KOPT-K1 (cell line): ENCODE measurements around the gene RAB11FIP4.

Experiments used
- H3K27ac ChIP-seq: fragments of 200-600 bp; sonication (generic); 2 replicates; pipeline ENCODE4 v1.5.1; 2016; ENCODE audit warnings: antibody characterized with exemption, mild to moderate bottlenecking, low read depth, low read length; ENCODE audit not compliant: poor library complexity, severe bottlenecking
- H3K36me3 ChIP-seq: fragments of 200-600 bp; sonication (generic); 2 replicates; pipeline ENCODE4 v1.5.1; 2017; ENCODE audit warnings: antibody characterized with exemption, mild to moderate bottlenecking, low read length, moderate library complexity; ENCODE audit not compliant: insufficient read depth
- H3K9me3 ChIP-seq: fragments of 200-600 bp; sonication (generic); 2 replicates; pipeline ENCODE4 v1.5.1; 2017; ENCODE audit warnings: antibody characterized with exemption, low read length, mild to moderate bottlenecking; ENCODE audit not compliant: insufficient read depth, poor library complexity, severe bottlenecking

The RAB11FIP4 gene

GRCh38 chr17:31472137-31472536 is 80.7 kb downstream of the RAB11FIP4 start:
- Histone ChIP-seq H3K36me3 (no peaks in the 10 kb centered on the region), H3K9me3 (no peaks in the 10 kb centered on the region), H3K27ac (no peak overlapping the region)

- Histone ChIP-seq H3K9me3 (no peaks in the 10 kb centered on the region), H3K27ac (no peak overlapping the region), H3K36me3 (no peaks in the 10 kb centered on the region)
These were observed 84.1 kb downstream of the RAB11FIP4 start for GRCh38 chr17:31475378-31476162.

- Histone ChIP-seq H3K36me3 (no peaks in the 10 kb centered on the region), H3K27ac (no peak overlapping the region), H3K9me3 (no peaks in the 10 kb centered on the region)
These were observed 85.3 kb downstream of the RAB11FIP4 start for GRCh38 chr17:31476525-31477416.

- Histone ChIP-seq H3K9me3 (no peaks in the 10 kb centered on the region), H3K36me3 (no peaks in the 10 kb centered on the region), H3K27ac (no peak overlapping the region)
These were observed 86.1 kb downstream of the RAB11FIP4 start for GRCh38 chr17:31477417-31478055.

- Histone ChIP-seq H3K27ac (no peak overlapping the region), H3K9me3 (no peaks in the 10 kb centered on the region), H3K36me3 (no peaks in the 10 kb centered on the region)
These were observed 87.6 kb downstream of the RAB11FIP4 start for GRCh38 chr17:31479062-31479408.

- no peaks in the 10 kb centered on the region for H3K36me3 ChIP-seq
- H3K9me3 ChIP-seq, result no peaks in the 10 kb centered on the region
- H3K27ac ChIP-seq, result no peak overlapping the region
These were observed 88.0 kb downstream of the RAB11FIP4 start for GRCh38 chr17:31479524-31479923.

- Histone ChIP-seq H3K27ac (no peak overlapping the region), H3K36me3 (no peaks in the 10 kb centered on the region), H3K9me3 (no peaks in the 10 kb centered on the region)
These were observed 88.6 kb downstream of the RAB11FIP4 start for GRCh38 chr17:31480067-31480466.

GRCh38 chr17:31480904-31481782 is 89.7 kb downstream of the RAB11FIP4 start:
- Histone ChIP-seq H3K9me3 (no peaks in the 10 kb centered on the region), H3K27ac (no peak overlapping the region), H3K36me3 (no peaks in the 10 kb centered on the region)

GRCh38 chr17:31481783-31482081 is 90.3 kb downstream of the RAB11FIP4 start:
- Histone ChIP-seq H3K9me3 (no peaks in the 10 kb centered on the region), H3K27ac (no peak overlapping the region), H3K36me3 (no peaks in the 10 kb centered on the region)

GRCh38 chr17:31484821-31485220 is 93.3 kb downstream of the RAB11FIP4 start:
- Histone ChIP-seq H3K9me3 (no peaks in the 10 kb centered on the region), H3K36me3 (no peaks in the 10 kb centered on the region), H3K27ac (no peak overlapping the region)

- Histone ChIP-seq H3K36me3 (no peaks in the 10 kb centered on the region), H3K27ac (no peak overlapping the region), H3K9me3 (no peaks in the 10 kb centered on the region)
These were observed 95.0 kb downstream of the RAB11FIP4 start for GRCh38 chr17:31486351-31487062.

- H3K36me3 ChIP-seq, result no peaks in the 10 kb centered on the region
- no peak overlapping the region for H3K27ac ChIP-seq
These were observed 95.7 kb downstream of the RAB11FIP4 start for GRCh38 chr17:31487063-31487647.

GRCh38 chr17:31487648-31488263 is 96.3 kb downstream of the RAB11FIP4 start:
- H3K36me3 ChIP-seq, result no peaks in the 10 kb centered on the region
- no peaks in the 10 kb centered on the region for H3K9me3 ChIP-seq
- H3K27ac ChIP-seq, result no peak overlapping the region

More at GRCh38 chr17:31487063-31487647, 95.7 kb downstream of the RAB11FIP4 start:
- H3K9me3 ChIP-seq, result no peaks in the 10 kb centered on the region
